NCI-H82 (cell line): ENCODE data around the gene OR51B6.
"Not testable (repeated sequence)": the region's sequence is repeated elsewhere in the genome, so short reads cannot be mapped to it uniquely, and the experiment has no call there.

Experiments
- DNase-seq: peaks from one replicate; lab custom pipeline; 2025; lab: John Stamatoyannopoulos, UW

OR51B6 gene

DNA sequence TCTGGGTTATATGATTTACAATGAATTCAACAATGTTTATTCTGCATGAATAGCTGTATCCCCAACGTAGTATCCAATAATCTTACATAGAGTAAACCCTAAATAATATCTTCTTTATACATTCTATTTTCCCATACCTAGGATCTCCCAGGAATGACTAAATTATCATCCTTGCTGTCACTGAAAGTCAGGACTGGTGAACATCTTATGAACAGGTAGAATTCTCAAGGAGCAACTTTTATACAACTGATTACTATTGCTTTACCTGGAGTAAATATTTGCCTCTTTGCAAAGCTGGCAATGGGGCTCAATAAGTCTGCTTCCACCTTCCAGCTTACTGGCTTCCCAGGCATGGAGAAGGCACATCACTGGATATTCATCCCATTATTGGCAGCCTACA is at the start of gene OR51B6:
Gene OR51B6 (plus strand): TSS at position 301 of the 400 bp plus-strand sequence. CDS start 0 bp downstream, at position 301.
- no peak for DNase-seq

DNA sequence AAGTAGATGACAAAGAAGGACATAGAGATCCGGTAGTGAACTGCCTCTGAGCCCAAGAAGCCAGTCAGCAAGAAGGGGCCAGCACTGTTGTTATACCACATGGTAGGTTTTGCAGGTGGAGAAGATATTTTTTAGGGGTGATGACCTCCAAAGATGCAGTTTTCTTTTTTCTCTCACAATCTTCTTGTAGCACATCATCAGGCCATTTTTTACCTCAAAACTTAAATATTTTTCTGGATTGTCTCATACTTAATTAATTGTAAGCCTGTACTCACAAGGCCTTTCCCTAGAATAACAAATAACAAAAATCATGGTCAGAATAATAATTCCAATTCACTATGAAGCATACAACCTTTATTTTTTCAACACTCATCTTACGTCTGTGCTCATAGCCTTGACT is 49.5 kb upstream of the OR51B6 start, which contains the start of gene OR51B4:
Gene OR51B4 (minus strand): TSS at position 101 of the 400 bp plus-strand sequence. CDS start 0 bp downstream, at position 101.
- no peak for DNase-seq

GRCh38 chr11:5303626-5304025 is 47.7 kb upstream of the OR51B6 start:
- DNase-seq: no peak

DNA sequence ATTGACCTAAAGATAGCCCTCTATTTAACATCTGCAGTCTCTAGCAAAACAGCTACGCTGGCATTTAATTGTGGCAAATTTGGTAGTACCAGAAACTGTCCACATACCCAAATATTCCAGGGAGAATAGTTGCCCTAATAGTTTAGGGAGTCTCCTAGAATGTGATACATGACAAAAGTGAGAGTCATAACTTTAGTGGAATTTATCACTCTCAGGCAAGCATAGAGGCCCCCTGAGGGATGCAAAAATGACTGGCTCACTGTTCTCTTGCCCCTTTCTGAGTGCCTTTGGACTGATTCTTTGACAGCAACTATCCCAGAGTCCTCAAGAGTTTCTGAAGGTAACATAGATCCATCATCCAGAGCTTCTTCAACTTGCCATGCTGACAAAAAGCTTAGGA is 47.3 kb upstream of the OR51B6 start:
- no peak for DNase-seq

GRCh38 chr11:5307256-5308019 is 43.9 kb upstream of the OR51B6 start:
- no peak for DNase-seq

DNA sequence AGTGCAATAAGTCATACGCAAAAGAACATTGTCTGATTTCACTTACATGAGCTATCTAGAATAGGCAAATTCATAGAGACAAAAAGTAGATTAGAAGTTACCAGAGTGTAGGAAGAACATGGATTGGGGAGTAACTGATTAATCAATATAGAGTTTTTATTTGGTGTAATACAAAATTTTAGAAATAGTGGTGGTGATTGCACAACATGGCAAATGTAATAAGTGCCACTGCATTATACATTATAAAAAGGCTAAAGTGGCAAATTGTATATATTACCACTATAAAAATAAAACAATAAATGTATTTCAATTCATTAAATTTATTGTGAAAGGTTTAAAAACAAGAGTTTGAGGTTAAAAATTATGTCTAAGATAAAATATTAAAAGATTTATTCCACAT is 40.9 kb upstream of the OR51B6 start:
- DNase-seq: no peak

DNA sequence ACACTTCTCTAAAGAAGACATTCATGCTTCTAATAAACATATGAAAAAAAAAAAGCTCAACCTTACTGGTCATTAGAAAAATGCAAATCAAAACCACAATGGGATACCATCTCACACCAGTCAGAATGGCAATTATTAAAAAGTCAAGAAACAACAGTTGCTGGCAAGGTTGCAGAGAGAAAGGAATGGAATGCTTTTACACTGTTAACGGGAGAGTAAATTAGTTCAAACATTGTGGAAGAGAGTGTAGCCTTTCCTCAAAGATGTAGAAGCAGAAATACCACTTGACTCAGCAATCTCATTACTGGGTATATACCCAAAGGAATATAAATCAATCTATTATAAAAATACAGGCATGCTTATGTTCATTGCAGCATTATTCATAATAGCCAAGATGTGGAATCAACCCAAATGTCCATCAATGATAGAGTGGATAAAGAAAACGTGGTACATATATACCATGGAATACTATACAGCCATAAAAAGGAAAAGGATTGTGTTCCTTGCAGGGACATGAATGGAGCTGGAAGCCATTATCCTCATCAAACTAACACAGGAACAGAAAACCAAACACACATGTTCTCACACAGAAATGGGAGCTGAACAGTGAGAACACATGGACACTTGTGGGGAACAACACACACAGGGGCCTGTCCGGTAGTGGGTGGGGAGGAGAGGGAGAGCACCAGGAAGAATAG is 37.8 kb upstream of the OR51B6 start:
- DNase-seq: not testable (repeated sequence)

DNA sequence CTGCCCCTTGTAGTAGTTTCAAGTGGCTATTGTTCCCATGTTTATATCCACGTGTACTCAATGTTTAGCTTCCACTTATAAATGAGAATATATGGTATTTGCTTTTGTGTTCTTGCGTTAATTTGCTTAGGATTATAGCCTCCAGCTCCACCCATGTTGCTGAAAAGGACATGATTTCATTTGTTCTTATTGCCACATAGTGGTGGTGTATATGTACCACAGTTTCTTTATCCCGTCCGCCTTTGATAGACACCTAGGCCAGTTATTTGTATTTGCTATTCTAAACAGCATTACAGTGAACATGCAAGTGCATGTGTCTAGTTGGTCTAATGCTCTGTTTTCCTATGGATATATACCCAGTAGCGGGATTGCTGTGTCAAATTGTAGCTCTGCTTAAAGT is 34.0 kb upstream of the OR51B6 start:
- DNase-seq: no peak

GRCh38 chr11:5324197-5324596 is 27.1 kb upstream of the OR51B6 start, which contains the start of gene OR51B2:
Gene OR51B2, minus strand, starts transcription at chr11:5324297. Its CDS starts 0 bp downstream, at chr11:5324297.
- no peak for DNase-seq

DNA sequence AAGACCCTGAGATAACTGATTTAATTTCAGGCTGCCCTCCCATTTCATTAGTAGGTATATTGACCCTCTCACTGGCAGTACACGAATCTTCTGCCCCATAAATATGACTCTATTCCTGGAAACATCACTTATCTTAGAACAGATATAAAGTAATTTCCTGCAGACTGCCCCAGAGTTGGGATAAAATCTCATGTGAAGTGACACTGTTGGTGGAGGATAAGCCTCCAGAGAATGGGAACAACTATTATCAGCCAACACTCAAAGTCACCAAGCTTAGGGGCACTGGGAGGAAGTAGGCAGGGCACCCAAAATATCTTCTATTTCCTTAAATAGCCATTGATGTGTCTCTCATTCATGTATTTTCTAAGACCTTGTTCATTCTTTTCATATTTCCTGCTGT is 16.1 kb upstream of the OR51B6 start:
- no peak for DNase-seq

DNA sequence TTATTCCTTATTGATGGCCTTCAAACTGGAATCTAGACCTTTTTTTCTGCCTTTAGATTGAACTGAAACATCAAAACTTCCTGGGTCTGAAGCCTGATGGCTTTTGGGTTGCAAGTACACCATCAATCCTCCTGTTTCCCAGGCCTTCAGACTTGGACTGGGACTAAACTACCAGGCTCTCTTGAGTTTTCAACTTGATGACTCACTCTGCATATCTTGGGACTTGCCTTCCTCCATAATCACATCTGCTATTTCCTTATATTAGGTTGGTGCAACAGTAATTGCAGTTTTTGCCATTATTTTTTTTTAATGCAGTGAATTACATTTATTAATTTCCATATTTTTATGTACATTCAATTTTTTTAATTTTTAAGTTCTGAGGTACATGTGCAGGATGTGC is 15.0 kb upstream of the OR51B6 start:
- DNase-seq: no peak

- not testable (repeated sequence) for DNase-seq
These were observed 14.1 kb upstream of the OR51B6 start for GRCh38 chr11:5337253-5337652.

DNA sequence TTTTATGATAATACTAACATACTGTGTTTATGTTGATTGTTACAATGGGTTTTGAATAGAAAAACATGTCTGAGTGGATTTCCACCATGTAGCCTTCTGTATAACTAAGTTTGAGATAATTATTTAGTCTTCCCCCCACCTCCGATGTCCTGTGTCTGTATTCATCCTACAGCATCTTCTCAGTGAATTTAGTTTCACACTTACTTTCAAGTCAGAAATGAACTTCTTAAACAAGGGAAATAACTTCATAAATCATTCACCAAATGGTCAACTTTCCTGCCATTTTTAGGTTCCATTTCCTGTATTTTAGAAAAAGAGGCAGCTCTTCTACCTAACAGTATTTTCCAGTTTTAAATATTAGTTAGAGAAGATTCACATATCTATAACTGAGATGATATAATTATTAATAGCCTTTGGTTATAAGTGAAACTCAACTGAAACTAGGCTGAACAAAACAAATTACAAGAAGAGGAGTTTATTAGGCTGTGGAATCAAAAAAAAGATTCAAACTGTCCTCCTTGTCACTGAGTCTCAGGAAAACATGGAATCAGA is 11.5 kb upstream of the OR51B6 start:
- DNase-seq: no peak

GRCh38 chr11:5343474-5344335 is 7.6 kb upstream of the OR51B6 start, which contains the start of gene OR51B5:
Gene OR51B5, minus strand, starts transcription at chr11:5343524. Its CDS starts 0 bp downstream, at chr11:5343524.
- DNase-seq: no peak

- DNase-seq: no peak
These were observed 5.5 kb upstream of the OR51B6 start for GRCh38 chr11:5345831-5346230.

- no peak for DNase-seq
These were observed 2.6 kb upstream of the OR51B6 start for GRCh38 chr11:5348551-5349194.

GRCh38 chr11:5349550-5349949 is 1.8 kb upstream of the OR51B6 start:
- no peak for DNase-seq

- not testable (repeated sequence) for DNase-seq
These were observed 4.7 kb downstream of the OR51B6 start for GRCh38 chr11:5356031-5356430.

DNA sequence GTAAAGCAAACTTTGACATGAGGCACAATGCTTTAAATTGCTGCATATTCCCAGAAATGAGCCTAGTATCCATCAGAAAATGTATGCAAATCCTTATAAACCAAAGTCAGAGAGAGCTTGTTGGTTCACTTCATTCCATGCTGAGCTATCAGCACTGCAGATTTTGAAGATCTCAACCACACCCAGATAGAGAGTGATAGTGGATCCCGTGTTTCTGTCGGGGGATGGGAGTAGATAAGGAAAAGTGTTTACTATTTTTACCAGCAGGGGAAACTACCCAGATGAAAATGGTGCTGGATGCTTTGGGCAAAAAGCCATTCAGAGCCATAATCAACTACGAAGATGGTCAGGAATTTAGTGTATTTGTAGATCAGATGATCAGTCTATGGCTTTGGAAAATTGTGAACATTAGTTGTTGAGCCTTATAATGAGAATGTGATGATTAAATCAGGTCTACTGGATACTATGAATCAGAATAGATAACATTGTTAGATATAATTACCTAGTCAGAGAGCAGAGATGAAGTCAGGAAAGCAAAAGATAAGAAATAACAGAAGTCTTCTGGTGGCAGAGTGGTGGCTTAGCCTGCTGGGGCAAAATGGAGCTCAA is 10.8 kb downstream of the OR51B6 start:
- DNase-seq: no peak

GRCh38 chr11:5363679-5364078 is 12.4 kb downstream of the OR51B6 start:
- no peak for DNase-seq

GRCh38 chr11:5364214-5364613 is 12.9 kb downstream of the OR51B6 start:
- no peak for DNase-seq
